ENCODE results near the gene HOXB9.

HOXB9 gene

DNA sequence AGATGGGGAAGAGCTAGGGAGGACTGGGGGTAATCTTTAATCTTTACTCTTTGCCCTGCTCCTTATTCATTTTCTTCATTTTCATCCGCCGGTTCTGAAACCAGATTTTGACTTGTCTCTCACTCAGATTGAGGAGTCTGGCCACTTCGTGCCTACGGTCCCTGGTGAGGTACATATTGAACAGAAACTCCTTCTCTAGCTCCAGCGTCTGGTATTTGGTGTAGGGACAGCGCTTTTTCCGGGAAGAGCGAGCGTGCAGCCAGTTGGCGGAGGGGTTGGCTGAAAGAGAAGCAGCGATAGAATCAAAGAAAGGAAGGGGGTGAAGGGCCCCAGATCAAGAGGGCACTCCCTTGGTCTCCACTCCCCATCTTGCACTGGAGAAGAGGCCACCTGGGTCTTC lies 3.3 kb downstream of the HOXB9 start:
- H3K9me3 Mint-ChIP-seq: no peaks in the 10 kb centered on the region
- peaks cover 6% of the 10 kb centered on the region for H3K4me1 Mint-ChIP-seq
- DNase-seq (ENCODE audit: low spot score in 2 of 2): no peak
- no peak overlapping the region for H3K27ac Mint-ChIP-seq
- no peaks in the 10 kb centered on the region for H3K36me3 Mint-ChIP-seq
- ATAC-seq (ENCODE audit: low read depth): no peak
- H3K4me3 Mint-ChIP-seq: no peak overlapping the region
- H3K27me3 Mint-ChIP-seq: peaks cover 41% of the 10 kb centered on the region

DNA sequence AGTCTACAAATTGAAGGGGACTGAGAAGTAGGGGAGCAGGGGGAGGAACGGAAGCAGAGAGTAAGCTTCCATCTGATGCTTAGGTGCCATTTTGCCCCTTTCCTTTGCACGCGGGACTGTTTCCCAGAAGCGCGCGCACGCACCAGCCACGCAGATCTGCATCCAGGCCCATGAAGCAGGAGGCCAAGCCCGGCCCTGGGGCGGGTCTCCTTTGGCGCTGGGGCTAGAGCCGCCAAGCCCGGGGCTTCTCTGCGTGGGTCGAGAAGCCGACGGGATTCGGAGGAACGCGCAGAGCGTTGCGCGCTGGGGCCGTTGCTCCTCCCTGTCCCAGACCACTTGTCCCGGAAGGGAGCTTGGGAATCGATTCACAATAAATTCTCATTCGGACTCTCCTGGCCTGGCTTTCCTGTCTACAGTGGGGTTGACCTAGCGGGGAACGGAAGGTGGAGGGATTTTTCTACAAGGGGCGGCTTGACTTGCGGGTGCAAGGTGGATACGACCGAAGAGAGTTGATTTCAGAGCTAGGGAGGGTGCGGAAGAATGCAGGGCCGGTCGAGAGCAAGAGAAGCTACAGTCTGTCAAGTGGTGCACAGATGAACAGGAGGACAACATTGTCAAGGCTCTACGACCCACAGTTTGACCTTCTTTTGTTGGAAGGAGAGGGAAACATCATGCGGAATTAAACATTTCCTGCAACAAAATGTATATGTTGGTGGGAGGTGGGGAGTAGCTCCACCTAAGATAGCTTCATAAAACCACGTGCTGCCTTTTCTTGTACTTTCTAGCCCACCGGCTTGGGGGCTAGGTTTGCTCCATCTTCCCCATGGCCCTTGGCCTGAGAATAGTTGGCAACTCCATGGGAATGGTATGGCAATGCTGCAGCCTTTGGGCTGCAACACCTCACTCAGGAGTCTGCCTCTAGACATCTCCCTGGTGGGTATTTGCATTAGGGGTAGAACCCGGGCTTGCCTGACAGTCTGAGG lies 4.5 kb downstream of the HOXB9 start:
- Mint-ChIP-seq H3K9me3 (no peaks in the 10 kb centered on the region), H3K4me1 (peaks cover 8% of the 10 kb centered on the region), H3K27me3 (peaks cover 40% of the 10 kb centered on the region), H3K27ac (no peak overlapping the region), H3K4me3 (no peak overlapping the region), H3K36me3 (no peaks in the 10 kb centered on the region)
- ATAC-seq (ENCODE audit: low read depth) (no peak), DNase-seq (ENCODE audit: low spot score in 2 of 2) (no peak)

DNA sequence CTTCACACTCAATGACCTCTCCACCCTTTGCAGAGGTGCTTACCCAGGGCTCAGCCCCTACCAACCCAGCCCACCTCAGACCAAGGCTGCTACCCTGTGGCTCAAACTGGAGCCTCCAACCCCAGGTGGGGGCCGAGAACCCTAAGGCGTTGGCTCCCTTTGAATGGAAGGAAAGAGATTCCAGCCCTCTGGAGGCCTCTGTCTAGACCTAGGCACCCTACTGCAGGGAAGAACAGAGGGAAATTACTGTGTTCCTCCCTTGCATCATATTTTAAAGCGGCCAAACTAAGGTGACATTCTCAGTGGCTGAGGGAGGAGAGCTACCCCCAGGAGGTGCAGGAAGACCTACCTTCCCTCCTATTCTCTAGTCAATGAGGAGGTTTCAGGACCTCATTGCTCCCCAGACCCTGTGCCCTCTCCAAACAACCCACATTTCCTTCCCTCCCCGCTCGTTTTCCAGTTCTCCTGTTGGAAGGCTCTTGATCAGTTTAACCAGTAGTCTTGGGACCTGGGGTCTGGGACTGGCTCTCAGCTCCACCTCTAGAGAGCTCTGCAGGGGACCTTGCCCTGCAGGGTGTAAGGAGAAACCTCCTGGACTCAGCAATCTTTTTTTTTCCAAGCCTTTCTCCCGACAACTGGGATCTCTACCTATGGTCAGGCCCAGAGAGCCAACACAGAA lies 5.6 kb downstream of the HOXB9 start:
- H3K4me1 Mint-ChIP-seq: peaks cover 7% of the 10 kb centered on the region
- H3K36me3 Mint-ChIP-seq: no peaks in the 10 kb centered on the region
- H3K9me3 Mint-ChIP-seq: no peaks in the 10 kb centered on the region
- no peak for DNase-seq (ENCODE audit: low spot score in 2 of 2)
- H3K27me3 Mint-ChIP-seq: peaks cover 41% of the 10 kb centered on the region
- H3K4me3 Mint-ChIP-seq: no peak overlapping the region
- ATAC-seq (ENCODE audit: low read depth): no peak
- no peak overlapping the region for H3K27ac Mint-ChIP-seq

DNA sequence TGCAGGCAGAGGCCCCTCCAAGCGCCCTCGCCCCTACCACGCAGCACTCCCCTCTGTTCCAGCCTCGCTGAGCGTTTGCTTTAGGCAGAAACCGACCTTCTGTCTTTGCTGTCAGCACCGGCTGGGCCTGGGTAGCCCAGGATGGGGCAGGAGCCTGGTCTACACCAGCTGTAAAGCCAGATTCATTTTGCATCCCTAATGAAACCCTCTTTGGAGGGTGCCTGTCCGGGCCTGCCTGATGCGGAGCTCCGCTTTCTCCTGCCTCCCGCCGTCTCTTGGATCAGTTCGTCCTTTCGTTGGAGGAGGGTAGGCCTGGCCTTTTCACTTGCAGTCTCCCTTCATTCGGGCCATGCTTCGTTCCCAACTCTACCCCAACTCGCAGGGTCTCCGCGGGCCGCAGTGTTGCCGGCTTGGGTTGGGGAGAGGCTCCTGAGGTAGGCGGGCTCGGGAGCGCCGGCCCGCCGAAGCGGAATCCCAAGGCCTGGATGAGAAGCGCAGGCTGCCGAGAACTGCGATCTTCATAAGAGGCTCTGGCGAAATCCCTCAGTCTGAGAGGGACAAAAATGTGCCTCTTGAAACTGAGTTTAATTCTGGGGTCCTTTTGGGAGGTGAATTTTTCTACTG lies 6.2 kb downstream of the HOXB9 start:
- Mint-ChIP-seq H3K27me3 (peaks cover 44% of the 10 kb centered on the region), H3K36me3 (peaks cover 1% of the 10 kb centered on the region), H3K4me3 (no peak overlapping the region), H3K9me3 (peaks cover 1% of the 10 kb centered on the region), H3K4me1 (peaks cover 7% of the 10 kb centered on the region), H3K27ac (peak overlapping the region; percentile 45)
- no peak for ATAC-seq (ENCODE audit: low read depth)
- no peak for DNase-seq (ENCODE audit: low spot score in 2 of 2)

DNA sequence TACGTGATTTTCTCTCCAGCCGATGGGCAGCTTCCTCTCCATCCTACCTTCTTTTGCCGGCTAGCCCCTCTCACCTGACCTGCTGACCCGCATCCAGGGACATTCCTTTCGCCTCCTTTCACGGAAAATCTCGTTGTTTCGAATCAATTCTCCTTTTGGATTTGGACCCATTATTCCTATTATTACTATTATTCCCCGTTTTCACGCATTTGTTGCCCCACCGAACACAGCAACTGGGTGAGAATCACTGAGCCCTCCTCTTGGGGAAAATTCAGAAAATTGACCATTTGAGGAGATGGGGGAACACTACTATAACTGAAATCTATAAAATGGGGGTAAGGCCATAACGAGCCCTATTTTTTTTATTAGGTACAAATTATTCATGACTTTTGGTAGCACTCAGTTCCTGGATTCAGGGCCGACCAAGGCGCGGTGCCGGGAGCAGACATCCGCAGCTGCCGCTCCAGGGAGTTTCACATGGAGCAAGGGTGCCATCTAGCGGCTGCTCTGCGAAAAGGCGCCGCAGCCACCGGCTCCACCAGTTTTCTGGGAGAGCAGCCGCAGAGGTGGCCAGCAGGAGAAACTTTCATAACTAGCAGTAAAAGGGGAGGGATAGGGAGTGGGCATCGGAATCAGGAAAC lies 7.8 kb downstream of the HOXB9 start:
- Mint-ChIP-seq H3K4me1 (peaks cover 11% of the 10 kb centered on the region), H3K27me3 (peaks cover 44% of the 10 kb centered on the region), H3K9me3 (peaks cover 2% of the 10 kb centered on the region), H3K36me3 (peaks cover 2% of the 10 kb centered on the region), H3K27ac (peak overlapping the region; percentile 40), H3K4me3 (no peak overlapping the region)
- ATAC-seq (ENCODE audit: low read depth): peak; percentile 67
- peak; percentile 86 to 92 for DNase-seq (ENCODE audit: low spot score in 2 of 2)

DNA sequence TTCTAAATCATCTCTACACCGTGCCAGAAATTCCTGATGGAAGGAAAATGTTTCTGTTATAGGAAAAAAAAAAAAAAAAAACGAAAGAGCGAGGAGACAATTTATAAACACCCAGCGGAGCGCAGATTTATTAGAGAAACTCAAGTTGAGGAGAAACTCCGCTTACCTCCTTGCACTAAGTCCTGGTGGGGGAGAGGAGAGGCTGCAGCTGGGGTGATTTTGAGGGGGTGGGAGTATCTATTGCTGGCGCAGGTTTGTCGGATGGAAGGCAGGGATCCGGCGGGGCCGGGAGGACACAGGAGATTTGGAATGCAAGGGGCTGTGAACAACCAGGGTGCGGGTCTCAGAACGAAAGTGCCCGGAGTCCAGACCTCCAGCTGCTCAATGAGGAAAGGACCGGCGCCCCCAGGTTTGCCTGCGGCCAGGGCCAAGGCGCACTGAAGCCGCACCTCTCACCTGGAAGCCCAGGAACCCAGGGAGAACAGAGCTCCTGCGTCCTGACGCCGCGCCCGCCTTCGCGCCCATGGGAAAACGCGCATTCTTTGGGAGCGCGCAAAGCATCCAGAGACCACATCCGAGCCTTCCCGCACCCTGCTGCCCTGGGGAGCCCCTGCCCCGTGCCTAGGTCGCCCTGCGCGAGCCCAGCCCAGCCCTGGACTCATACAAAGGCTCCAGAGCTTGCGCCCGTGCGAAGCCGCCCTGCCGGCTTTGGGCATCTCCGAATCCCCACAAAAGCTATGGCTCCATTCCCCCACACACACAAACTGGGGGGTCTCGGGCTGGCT lies 8.5 kb downstream of the HOXB9 start:
- H3K4me1 Mint-ChIP-seq: peaks cover 15% of the 10 kb centered on the region
- no peak for ATAC-seq (ENCODE audit: low read depth)
- H3K27ac Mint-ChIP-seq: no peak overlapping the region
- peaks cover 2% of the 10 kb centered on the region for H3K9me3 Mint-ChIP-seq
- peaks cover 42% of the 10 kb centered on the region for H3K27me3 Mint-ChIP-seq
- peaks cover 2% of the 10 kb centered on the region for H3K36me3 Mint-ChIP-seq
- no peak for DNase-seq (ENCODE audit: low spot score in 2 of 2)
- no peak overlapping the region for H3K4me3 Mint-ChIP-seq

DNA sequence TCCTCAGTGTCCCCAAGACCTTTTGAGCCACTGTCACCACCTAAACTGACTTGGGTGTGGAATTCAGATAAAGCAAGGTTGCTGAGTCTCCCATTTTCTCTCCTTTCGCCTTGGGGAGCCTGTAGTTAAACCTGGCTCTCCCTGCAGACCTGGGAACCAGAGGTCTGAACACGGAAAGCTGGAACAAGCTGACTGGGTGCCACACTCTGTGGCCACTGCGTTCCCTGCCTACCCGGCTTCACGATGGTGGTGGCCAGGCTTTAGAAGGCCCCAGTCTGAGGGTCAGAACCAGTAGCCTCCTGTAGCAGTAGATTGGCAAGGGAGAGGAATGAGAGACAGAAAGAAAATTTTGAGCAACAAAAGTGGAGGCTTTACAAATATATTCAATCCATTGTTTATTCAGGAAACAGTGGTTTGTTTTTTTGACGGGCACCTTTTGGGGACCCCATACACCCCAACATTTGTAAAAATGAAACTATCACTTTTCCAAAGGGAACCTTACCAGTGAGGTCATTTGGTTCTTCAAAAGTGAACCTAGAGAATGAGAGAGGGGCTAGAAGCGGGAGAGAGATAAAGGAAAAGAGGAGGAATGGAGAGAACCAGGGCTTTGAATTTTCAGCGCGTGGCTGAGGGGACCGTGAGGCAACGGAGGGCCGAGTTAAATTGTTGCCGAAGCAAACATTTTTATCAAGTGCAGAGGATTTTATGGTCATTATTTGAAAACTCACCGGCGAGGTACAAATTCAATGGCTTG lies 9.3 kb downstream of the HOXB9 start:
- peaks cover 2% of the 10 kb centered on the region for H3K9me3 Mint-ChIP-seq
- H3K27ac Mint-ChIP-seq: no peak overlapping the region
- H3K4me1 Mint-ChIP-seq: peaks cover 19% of the 10 kb centered on the region
- peaks cover 2% of the 10 kb centered on the region for H3K36me3 Mint-ChIP-seq
- DNase-seq (ENCODE audit: low spot score in 2 of 2) (no peak), ATAC-seq (ENCODE audit: low read depth) (no peak)
- peaks cover 39% of the 10 kb centered on the region for H3K27me3 Mint-ChIP-seq
- no peak overlapping the region for H3K4me3 Mint-ChIP-seq

DNA sequence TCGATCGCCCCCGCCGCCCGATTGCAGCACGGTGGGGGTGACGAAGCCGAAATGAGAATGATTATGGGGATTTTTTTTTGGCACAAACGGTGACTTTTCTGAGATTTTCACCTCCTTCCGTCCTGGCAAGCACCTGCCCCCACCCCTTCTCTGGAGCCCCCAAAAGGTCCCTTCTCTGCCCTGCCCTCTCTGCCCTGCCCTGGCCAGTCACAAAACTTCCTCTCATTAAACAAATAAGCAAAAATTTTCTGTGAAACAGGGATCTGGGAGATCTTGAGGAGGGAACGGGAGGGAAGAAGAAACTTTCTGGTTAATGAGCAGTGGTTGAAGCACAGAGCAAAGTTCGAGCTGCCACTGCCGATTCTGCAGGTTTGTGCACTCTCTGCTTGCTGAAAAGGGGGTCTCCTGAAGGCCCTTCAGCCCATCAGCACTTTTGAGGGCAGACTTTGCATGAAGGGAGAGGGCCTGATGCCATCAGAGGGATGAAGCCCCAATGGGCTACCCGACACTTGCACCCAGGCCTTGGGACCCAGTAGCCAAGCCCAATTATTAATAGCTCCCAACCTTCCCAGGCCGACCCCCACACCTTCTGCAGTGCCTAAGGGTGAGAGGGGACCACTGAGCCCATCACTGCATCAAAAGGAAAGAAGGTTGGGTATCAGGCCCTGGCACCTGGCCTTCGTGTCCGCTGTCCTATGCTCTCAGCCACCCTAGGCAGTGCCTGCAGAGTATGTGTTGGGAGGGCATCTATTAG lies 10.0 kb downstream of the HOXB9 start:
- Mint-ChIP-seq H3K27me3 (peaks cover 40% of the 10 kb centered on the region), H3K4me1 (peaks cover 25% of the 10 kb centered on the region), H3K9me3 (peaks cover 2% of the 10 kb centered on the region), H3K27ac (peak overlapping the region; percentile 92), H3K4me3 (no peak overlapping the region), H3K36me3 (peaks cover 2% of the 10 kb centered on the region)
- ATAC-seq (ENCODE audit: low read depth) (no peak), DNase-seq (ENCODE audit: low spot score in 2 of 2) (no peak)

DNA sequence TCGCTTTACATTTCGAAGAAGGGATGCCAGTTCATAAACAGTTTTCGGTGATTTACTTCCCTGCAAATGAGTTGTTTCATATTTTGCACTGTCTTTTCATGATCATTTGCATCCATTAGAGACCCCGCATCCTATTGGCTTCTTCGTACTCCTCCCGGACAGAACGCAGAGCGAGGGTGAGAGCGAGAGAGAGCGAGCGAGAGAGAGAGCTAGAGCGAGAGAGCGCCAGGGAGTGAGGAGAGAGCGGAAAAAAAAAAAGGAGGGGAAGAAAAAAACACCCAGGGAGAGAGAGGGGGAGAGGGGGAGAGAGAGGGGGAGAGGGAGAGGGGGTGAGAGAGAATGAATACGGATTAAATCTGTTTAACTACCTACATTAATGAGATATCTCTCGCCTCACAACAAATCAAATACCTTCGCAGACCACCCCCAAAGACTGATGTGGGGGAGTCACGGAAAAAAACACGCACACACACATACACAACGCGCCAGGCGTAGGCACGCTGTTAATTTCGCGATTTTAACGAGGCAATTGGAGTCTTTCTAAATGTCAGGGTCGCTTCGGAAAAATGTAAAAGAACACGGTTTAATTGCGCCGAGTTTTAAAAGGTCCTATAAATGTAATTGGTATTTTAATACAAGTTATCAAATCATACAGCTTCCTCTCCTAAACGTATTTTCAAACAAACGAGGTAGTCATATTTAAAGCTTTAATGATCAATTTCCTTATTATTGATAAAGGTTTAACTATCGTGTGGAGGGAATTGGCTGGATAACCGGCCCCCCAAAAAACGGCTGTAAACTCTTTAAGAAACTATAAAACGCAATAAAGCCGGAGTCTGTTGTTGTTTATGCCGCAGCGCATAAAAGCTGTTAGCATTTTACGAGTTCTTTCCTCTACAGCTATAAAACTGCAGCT lies 10.9 kb downstream of the HOXB9 start, which contains the start of gene HOXB8:
HOXB8 (minus strand) TSS at position 246 of the 916 bp plus-strand sequence. CDS start 588 bp downstream, outside the sequence.
- H3K36me3 Mint-ChIP-seq: peaks cover 2% of the 10 kb centered on the region
- H3K27ac Mint-ChIP-seq: peak within 1 kb of the TSS; percentile 92
- ATAC-seq (ENCODE audit: low read depth): no peak
- H3K4me1 Mint-ChIP-seq: peaks cover 25% of the 10 kb centered on the region
- H3K27me3 Mint-ChIP-seq: peaks cover 37% of the 10 kb centered on the region
- no peak within 1 kb of the TSS for H3K4me3 Mint-ChIP-seq
- no peak for DNase-seq (ENCODE audit: low spot score in 2 of 2)
- peaks cover 2% of the 10 kb centered on the region for H3K9me3 Mint-ChIP-seq

DNA sequence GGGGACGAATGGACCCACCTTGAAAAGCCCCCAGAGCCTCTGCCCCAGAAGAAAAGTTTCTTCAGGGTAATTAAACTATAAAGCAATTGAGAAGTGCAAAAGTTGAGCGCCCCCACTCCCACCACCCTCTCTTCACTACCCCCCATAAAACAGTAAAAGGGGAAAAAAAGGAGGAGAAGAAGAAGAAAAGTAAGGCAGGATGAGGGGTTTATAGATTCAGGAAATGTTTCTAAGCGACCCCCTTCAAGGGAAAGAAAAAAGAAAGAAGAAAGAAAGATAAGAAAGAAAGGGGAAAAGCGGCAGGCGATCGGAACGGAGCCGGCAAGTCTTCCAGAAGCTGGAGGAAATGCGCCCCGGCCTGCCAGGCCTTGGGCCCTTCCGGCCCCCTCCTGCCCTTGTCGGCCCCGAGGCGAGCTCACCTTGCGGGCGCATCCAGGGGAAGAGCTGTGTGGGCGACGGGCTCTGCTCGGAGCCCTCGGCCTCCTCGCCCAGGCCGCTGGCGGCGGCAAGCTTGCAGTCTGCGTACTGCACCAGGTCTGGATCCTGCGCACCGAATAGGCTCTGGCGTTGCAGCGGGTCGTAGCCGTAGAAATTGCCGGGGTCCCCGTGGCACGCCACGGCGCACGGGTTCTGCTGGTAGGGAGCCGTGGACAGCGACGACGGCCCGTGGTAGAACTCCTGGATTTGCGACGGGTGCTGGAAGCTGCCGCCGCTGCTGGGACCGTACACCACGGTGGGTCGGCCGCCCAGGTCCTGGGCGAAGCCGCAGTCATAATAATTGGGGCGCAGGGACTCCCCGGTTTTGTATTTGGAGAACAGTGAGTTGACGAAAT lies 12.1 kb downstream of the HOXB9 start:
- ATAC-seq (ENCODE audit: low read depth): no peak
- H3K4me1 Mint-ChIP-seq: peaks cover 25% of the 10 kb centered on the region
- DNase-seq (ENCODE audit: low spot score in 2 of 2): no peak
- peak overlapping the region; percentile 72 for H3K27ac Mint-ChIP-seq
- peaks cover 37% of the 10 kb centered on the region for H3K27me3 Mint-ChIP-seq
- peaks cover 2% of the 10 kb centered on the region for H3K36me3 Mint-ChIP-seq
- H3K9me3 Mint-ChIP-seq: peaks cover 2% of the 10 kb centered on the region
- peak overlapping the region; percentile 38 for H3K4me3 Mint-ChIP-seq

Data from memory B cell (primary cell).